ENCODE data around the gene GALM.
A peak's percentile ranks its signal among the peaks of the same experiment; 100 is the strongest.

Gene GALM

DNA sequence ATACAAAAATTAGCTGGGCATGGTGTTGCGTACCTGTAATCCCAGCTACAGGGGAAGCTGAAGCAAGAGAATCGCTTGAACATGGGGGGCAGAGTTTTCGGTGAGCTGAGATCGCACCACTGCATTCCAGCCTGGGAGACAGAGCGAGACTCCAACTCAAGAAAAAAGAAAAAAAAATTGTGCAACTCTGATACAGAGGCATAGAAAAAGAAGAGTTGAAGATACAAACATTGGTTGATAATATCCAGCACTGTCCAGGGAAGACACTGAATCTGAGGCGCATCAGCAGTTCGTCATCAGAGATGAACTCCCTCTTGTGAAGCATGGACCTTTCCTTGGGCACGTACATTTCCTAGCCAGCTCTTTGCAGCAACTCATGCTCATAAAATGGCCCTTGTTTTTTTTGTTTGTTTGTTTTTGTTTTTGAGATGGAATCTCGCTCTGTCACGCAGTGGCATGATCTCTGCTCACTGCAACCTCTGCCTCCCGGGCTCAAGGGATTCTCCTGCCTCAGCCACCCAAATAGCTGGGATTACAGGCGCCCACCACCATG lies 16.7 kb upstream of the GALM start:
- no peak overlapping the region for H3K4me3 ChIP-seq (ENCODE audit: low read depth, low read length)

DNA sequence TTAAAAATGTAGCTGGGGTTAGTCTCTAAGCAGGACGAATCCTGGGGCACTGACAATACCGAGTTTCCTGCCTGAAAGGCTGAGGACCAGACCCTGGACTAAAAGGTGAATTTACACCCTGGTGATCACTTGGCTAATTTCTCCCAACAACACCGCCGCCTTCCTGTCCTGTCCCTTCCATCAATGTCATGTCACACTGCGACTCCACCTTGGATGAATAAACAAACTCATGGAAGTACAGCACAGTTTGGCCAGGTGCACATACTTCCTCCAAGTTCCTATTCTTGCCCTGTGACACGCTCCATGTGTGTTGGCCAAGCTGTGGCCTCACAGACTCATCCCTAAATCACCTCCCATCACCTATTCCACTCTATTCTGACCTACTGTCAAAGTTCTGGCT lies 15.9 kb upstream of the GALM start:
- no peak overlapping the region for H3K4me3 ChIP-seq (ENCODE audit: low read depth, low read length)

DNA sequence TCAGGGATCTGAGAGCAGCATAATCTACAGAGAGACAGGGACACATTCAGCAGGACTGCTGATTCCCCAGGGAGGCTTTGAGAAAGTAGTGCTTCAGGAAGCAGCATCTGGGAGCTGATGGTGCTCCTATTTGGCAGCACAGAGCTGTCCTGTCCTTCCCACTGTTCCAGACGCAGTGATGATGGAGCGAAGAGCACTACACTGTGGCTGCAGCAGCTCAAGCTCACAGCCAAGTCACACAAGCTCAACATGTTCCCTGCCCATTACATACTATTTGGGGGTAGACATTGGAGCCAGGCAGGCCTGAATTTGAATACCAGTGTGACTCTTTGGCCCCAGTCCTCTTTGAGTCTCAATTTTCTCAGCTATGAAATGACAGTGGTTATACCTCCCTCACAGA lies 15.2 kb upstream of the GALM start:
- no peak overlapping the region for H3K4me3 ChIP-seq (ENCODE audit: low read depth, low read length)

DNA sequence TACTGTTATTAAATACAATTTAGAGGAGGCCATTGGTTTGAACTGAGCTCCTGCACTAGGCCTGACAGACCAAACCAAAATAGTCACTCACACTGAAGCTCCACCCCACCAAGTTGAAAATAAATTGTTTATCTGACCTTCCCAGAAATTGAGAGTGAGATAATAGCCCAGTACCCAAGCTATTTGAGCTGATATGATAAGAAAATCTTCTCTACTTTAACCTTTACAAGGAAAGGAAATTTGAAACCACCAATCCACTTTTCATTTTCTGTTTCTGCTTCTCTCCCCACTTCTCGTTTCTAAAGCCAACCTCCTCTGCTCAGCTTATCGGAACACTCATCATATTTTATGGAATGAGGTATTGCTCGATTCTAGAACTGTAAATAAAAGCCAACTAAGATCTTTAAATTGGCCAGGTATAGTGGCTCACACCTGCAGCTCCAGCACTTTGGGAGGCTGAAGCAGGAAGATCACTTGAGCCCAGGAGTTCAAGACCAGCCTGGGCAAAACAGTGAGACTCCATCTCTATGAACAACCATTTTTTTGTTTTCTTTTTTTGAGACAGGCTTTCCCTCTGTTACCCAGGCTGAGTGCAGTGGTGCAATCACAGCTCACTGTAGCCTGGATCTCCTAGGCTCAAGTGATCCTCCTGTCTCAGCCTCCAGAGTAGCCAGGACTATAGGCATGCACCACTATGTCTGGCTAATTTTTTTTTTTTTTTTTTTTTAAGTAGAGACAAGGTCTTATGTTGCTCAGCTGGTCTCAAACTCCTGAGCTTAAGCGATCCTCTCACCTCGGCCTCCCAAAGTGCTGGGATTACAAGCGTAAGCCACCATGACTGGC lies 13.3 kb upstream of the GALM start:
- H3K4me3 ChIP-seq (ENCODE audit: low read depth, low read length): no peak overlapping the region

DNA sequence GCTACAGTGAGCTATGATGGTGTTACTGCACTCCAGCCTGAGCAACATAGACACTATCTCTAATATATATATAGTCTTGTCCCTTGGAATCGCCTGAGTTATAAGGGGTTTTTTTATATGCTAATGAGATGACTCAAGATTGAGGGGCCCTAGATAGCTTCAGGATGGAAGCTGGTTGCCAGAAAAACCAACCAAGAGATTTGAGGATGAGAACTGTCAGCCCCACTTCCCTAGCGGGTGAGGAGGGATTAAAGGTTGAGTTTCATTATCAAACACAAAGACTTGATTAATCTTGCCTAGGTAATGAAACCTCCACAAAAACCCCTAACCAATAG lies 12.6 kb upstream of the GALM start:
- no peak overlapping the region for H3K4me3 ChIP-seq (ENCODE audit: low read depth, low read length)

DNA sequence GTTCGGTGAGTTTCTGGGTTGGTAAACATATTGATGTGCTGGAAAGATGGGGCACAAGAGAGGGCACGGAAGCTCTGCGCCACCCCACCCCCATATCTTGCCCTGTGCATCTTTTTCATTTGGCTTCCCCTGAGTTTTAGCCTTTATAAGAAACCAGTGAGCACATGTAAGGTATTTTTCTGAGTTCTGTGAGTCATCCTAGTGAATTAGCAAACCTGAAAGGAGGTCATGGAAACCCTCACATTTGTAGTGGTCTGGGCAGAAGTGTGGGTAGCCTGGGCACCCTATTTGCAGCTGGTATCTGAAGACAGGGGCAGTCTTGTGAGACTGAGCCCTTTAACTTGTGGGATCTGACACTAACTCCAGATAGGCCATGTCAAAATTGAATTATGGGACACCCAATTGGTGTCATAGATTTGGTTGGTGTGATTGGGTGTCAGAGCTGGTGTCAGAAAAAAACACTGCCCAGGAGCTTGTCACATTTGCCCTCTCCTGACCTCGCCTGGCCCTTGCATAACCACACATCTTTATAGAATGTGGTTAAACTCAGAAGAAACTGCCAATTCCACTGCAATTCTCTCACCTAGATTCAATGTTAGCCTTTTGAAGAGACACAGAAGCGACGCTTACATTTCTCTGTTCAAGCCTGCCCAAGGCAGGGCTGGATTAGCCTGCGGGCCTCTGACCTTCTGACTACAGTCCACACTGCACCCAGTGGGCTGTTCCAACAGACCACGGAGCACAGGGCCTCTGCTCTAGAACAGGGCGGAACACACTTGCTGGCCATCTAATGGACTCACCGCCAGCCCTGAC lies 12.0 kb upstream of the GALM start:
- H3K4me3 ChIP-seq (ENCODE audit: low read depth, low read length): no peak overlapping the region

DNA sequence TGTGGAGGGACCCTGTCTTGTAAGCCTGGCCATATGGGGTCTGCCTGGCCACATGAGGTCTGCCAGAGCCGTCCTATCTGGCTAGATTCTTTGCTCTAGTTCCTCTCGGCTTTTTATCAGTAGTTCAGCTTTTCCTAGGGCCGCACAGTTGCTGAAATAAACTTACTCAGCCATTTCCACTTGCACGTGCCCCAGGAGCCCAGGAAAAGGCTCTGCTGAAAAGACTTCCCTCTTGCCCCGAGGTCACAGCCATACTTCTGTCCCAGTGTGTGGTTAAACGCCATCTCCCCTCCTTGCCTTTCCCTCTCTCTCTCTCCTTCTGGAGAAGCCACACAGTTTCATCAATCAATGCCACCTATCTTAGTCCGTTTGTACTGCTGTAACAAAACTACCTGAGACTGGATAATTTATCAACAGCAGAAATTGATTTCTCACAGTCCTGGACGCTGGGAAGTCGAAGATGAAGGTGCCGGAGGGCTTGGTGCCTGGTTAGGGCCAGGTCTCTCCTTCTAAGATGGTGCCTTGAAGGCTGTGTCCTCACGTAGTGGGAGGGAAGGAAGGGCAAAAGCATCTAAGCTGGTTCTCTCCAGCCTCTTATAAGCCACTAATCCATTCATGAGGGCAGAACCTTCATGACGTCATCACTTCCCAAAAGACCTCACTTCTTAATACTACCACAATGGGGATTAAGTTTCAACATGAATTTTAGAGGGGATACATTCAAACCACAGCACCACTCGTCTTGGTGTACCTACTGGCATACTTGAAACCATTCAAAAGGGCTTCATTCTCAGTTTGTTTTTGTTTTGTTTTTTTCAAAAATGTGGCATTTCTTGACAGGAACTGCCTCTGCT lies 11.2 kb upstream of the GALM start:
- no peak overlapping the region for H3K4me3 ChIP-seq (ENCODE audit: low read depth, low read length)

DNA sequence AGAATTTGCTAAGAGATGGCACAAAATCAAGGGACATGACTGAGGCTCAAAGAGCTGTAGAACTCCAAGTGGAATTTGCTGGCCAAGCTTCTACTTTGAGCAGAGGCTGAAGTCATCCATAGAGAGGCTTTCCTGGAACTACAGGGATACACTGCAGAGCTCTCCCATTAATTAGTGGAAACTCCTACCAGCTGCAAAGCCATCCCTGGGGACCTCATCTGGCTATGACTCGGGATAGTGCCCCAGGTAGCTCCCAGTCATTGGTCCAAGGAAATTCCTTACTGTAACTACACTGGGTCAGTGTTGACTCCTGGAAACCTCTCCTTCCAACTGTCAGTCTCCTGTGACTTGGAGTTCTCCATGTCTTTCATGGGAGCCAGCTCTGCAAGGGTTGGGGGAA lies 10.5 kb upstream of the GALM start:
- no peak overlapping the region for H3K4me3 ChIP-seq (ENCODE audit: low read depth, low read length)

DNA sequence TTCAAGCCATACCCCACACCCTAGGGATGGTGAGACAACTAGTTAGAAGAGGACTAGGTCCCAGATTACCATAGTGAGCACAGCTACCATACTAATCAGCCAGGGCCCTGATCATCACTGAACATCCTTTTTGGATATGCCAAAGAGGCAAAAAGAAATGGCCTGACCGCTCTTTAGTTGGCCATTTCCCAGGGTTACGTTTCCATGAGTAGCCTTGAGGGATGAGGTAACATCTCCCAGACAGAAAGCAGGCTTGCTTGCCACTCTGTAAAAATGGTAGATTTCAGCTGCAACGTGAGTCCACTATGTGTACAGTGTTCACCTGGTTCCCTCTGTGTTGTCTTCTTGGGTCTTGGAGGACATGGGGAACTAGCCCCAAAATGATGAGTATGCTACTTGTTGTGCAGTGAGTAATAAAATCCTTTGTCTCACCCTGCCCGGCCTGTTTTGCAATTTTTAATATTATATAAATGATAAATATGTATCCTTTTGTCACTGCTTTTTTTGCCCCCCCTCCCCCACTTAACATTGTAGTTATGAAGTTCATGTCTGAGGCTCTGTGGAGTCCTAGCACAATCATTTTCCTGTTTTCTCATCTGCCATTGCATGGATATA lies 8.9 kb upstream of the GALM start:
- H3K4me3 ChIP-seq (ENCODE audit: low read depth, low read length): no peak overlapping the region

DNA sequence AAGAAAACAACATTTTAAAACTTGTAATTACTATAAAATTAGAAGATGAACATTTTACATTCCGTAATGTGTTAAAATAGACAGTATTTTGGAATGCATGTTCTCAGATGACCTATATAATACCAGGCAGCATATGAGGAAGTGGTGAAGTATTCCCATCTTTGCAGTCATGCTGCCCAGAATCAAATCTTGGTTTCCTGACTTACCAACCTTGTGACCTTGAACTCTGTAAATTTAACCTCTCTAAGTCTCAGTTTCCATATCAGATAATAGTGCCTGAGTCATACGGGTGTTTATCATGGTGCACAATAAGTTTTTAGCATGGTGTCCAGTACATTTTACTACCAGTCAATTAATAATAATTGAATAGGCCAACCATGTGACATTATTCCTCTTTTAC lies 7.3 kb upstream of the GALM start:
- no peak overlapping the region for H3K4me3 ChIP-seq (ENCODE audit: low read depth, low read length)

DNA sequence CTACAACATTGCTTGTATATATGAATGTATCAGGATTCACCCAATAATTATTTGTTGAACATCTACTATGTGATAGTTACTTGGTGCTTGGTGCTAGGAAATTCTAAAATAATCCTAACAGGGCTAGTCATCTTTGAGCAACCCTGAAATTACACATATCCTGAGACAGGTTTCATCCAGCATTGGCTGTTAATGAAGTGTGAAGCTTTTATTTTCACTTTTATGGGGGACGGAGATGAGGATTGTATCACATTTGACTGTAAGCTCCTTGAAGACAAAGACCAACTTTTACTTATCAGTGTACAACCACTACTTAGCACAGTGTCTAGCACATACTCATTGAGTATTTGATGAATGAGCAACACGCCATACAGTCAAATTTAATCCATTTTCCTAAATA lies 6.8 kb upstream of the GALM start:
- no peak overlapping the region for H3K4me3 ChIP-seq (ENCODE audit: low read depth, low read length)

DNA sequence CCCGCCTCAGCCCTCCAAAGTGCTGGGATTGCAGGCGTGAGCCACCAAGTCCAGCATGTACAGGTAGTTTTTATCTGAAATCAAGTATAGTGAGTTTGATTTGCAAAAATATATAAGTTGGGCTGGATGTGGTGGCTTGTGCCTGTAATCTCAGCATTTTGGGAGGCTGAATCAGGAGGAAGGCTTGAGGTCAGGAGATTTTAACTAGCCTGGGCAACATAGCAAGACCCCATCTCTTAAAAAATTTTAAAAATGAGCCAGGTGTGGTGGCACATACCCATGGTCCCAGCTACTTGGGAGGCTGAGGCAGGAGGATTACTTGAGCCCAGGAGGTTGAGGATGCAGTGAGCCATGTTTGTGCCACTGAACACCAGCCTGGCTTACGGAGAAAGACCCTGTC lies 5.6 kb upstream of the GALM start:
- H3K4me3 ChIP-seq (ENCODE audit: low read depth, low read length): no peak overlapping the region

DNA sequence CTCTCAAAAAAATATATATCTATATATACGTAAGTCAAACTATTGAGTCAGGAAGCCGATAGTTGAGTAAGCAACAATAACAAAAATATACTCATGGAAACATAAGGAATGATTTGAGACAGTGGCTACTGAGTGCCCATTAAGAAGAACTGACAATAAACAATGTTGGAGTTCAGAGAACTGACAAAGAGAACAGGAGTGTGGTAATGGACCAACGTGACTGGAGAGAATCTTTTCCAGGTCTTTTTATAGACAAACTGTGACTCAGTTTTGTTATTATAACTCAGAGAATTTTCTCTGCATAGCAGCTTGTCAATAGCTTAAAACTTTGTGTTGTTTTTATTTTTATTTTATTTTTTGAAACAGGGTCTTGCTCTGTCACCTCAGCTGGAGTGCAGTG lies 4.6 kb upstream of the GALM start:
- H3K4me3 ChIP-seq (ENCODE audit: low read depth, low read length): no peak overlapping the region

DNA sequence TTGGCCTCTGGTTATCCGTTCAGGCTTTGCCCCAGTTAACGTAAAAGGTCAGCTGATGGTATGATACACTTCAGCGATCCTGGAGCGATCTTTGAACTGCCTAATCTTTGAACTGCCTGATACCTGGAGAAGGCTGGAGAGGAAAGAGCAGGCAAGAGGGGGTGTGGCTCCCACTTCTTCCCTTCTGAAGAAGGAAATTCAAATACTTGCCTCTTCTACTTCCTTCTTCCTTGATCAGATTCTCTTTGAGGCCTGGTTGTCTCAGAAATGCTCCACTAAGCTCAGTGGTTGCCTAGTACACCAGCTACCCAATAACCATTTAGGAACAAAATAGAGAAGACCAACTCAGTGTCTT lies 619 bp downstream of the GALM start:
- peak overlapping the region; percentile 65 for H3K4me3 ChIP-seq (ENCODE audit: low read depth, low read length)

DNA sequence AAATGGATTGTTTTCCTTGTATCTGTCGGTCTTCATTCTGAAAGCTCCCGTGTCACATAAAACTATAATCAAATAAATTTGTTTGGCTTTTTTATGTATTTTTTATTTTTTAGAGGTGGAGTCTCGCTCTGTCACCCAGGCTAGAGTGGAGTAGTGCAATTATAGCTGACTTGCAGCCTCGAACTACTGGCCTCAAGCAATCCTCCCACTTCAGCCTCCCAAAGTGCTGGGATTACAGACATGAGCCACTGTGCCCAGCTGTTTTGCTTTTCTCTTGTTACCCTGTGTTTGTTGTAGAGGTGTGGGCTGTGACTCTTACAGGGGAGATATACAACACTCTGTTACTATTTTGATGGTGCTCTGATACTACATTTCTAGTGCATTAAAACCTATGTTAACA lies 2.2 kb downstream of the GALM start:
- H3K4me3 ChIP-seq (ENCODE audit: low read depth, low read length): no peak overlapping the region

DNA sequence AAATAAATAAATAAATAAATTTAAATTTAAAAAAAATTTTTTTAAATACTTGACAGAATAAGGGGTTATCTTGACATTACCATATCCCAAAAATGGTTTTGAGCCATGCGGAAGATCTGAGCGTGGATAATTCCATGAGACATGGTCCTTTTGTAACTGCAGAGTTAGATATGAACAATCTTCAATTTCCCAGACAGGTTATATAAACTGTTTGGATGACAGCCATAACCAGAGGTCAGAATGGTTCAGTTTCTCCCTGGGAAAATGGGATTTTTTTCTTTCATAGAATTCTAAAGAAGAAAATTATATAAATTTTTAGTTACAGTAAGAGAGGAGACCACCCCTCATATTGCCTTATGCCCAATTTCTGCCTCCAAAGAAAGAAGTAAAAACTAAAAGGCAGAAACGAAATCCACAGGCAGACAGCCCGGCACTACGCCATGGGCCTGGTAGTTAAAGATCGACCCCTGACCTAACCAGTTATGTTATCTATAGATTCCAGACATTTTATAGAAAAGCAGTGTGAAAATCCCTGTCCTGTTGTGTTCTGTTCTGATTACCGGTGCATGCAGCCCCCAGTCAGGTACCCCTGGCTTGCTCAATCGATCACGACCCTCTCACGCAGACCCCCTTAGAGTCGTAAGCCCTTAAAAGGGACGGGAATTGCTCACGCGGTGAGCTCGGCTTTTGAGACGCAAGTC lies 3.0 kb downstream of the GALM start:
- no peak overlapping the region for H3K4me3 ChIP-seq (ENCODE audit: low read depth, low read length)

DNA sequence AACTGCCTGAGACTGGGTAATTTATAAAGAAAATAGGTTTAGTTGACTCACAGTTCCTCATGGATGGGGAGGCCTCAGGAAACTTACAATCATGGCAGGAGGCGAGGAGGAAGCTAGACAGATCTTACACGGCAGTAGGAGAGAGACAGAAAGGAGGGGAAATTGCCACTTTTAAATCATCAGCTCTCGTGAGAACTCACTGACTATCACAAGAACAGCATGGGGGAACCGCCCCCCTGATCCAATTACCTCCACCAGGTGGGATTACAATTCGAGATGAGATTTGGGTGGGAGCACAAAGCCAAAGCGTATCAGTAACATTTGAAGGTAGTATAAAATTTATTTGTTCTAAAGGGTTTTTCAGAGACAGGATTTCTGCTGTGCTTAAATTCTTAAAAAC lies 5.4 kb downstream of the GALM start:
- no peak overlapping the region for H3K4me3 ChIP-seq (ENCODE audit: low read depth, low read length)

DNA sequence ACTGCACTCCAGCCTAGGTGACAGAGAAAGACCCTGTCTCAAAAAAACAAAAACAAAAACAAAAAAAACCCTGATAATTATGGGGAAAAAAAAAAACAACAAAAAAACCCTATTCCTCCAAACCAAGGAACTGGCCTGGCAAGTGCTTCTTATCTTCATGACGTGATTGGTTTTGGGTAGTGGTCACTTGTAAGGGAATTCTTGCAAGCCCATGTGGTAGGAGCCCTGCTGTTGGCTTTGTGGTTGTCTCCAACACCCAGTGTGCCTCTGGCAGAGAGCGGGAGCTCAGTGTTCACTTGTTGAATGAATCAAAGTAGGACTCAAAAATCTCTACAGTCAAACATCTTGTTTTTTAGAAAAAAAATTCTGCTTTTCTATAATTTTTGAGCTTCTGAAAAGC lies 6.0 kb downstream of the GALM start:
- no peak overlapping the region for H3K4me3 ChIP-seq (ENCODE audit: low read depth, low read length)

DNA sequence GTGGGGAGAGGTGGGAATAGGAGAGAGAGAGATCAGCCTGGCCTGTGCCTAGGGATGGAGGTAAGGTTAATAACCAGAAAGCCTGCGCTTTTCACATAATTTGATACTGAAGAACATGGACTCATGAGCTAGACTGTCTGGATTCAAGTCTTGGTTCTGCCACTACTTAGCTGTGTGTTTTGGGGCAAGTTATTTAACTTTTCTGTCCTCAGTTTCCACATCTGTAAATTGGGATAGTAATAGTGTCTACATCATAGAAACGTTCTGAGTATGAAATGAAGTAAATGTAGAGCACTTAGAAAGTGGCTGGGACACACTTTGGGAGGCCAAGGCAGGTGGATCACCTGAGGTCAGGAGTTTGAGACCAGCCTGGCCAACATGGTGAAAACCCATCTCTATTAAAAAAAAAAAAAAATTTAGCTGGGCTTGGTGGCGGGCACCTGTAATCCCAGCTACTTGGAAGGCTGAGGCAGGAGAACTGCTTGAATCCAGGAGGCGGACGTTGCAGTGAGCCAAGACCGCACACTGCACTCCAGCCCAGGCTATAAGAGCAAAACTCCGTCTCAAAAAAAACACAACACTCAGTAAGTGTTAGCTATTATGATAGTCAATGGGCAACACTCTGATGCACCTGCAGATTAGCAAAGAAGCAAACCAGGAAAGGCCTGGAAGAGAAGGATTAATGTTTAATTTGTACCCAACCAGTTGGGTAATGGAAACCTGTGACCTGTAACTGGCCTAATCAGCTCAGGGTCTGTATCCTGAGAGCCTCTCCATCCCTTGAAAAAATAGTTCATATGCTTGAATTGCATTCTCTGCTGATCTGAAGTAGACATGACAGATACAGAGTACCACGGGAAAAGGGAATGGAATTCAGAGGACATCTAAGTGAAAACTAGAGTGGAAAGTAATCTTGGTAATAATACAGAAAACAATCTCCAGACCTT lies 6.8 kb downstream of the GALM start:
- H3K4me3 ChIP-seq (ENCODE audit: low read depth, low read length): no peak overlapping the region
